ENCODE results near the gene TFB1M.

Gene TFB1M

GRCh38 chr6:155207223-155207622 lies 107.1 kb downstream of the TFB1M start:
- Histone ChIP-seq H3K4me1 (ENCODE audit: insufficient read depth, insufficient read length) (peaks cover 3% of the 10 kb centered on the region), H3K27me3 (ENCODE audit: insufficient read depth, insufficient read length) (no peaks in the 10 kb centered on the region), H3K4me3 (ENCODE audit: insufficient read length, low read depth) (no peak overlapping the region), H3K9me3 (ENCODE audit: insufficient read depth, low read length) (peaks cover 6% of the 10 kb centered on the region; the same call in 1 of the 2 replicates), H3K9ac (ENCODE audit: insufficient read length, low read depth) (no peak overlapping the region), H3K36me3 (ENCODE audit: insufficient read depth, insufficient read length, low read length) (peaks cover 11% of the 10 kb centered on the region)
- DNase-seq (ENCODE audit: low read depth, low spot score) = no peak
- no peak for TF ChIP-seq ZNF274 (IDR thresholded peaks at IDR 0.05; ENCODE audit: low read depth, low read length)
- no peak for TF ChIP-seq SUZ12 (IDR thresholded peaks at IDR 0.05; ENCODE audit: extremely low read depth, insufficient read depth, insufficient read length)
- no peak for TF ChIP-seq YY1 (IDR thresholded peaks at IDR 0.05; ENCODE audit: insufficient read depth, insufficient read length)
